GM21576 (cell line): ENCODE results near the gene STRA6.

Experiments used
- ATAC-seq: cut with Tn5 transposase; IDR thresholded peaks from one replicate; pipeline ENCODE4 v1.9.1; 2021; ENCODE audit warnings: mild to moderate bottlenecking, moderate library complexity; ENCODE audit not compliant: unreplicated experiment

STRA6 gene

DNA sequence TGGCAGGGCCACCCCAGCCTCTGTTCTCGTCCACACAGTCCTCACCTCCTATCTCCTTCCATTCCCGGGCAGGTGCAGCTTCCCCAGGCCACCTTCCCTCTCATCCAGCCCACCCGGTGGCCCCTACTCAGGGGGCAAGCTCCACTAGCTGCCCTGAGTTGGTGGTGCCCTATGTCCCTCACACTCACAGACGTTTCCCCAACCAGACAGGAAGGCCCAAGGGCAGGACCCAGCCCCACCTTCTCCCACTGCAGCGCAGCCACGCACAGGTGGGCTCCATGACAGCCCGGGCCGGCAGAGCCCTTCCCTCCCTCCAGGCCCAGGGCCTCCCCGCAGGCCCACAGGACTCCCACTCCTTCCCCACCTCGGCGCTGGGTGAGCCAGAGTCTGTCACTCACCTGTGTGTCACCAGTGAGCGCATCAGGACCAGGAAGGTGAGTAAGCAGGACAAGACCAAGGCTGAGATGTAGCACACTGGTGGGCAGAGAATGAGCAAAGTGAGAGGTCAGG, 17.9 kb downstream of the STRA6 start:
- ATAC-seq, result no peak

DNA sequence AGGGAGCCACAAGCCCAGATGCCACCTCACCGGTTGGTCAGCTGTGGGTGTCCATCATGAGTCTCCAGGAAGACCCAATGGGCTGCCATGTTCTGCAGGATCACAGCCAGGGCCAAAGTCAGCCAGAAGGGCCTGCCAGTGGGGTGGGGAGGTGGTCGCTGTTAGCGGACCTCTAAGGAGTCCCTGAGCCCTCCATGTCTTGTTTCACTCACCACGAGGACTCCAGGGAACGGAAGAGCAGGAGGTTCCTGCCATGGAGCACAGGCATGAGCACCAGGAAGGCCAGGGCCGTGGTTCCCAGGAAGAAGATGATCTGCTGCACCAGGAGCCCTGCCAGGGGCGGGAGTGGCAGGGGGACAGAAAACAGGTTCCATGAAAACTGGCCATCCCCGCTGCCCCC, 20.5 kb downstream of the STRA6 start:
- no peak for ATAC-seq

DNA sequence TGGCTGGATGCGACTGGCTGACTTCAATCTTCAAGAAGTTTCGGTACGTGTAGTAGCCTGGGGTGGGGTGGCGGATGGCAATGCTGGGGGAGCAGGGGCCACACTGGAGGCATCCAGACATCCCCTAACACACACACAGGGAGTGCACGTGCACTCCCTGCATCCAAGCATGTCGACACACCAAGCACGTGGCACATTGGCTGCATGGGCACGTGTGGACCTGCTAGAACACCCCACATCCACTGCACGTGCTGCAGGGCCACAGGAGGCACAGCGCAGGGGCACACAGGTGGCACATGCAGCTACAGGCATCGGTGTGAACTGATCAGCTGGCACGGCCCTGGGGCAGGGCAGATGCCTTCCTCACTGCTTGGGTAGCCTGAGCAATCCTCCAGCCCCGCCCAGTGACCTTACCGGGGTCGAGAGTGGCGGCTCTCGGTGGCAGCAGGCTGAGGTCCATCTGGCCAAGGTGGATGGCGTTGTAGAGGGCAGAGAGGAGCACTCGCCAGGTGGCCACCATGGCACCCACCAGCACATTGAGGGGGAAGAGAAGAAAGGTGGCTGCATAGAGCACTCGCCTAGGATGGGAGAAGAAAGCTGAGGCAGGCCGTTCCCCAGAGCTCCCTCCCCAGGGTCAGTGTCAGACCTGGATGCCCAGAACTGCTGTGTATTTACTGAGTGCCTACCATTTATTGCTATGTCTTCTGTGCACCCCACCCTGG, 21.5 kb downstream of the STRA6 start:
- ATAC-seq, result no peak

DNA sequence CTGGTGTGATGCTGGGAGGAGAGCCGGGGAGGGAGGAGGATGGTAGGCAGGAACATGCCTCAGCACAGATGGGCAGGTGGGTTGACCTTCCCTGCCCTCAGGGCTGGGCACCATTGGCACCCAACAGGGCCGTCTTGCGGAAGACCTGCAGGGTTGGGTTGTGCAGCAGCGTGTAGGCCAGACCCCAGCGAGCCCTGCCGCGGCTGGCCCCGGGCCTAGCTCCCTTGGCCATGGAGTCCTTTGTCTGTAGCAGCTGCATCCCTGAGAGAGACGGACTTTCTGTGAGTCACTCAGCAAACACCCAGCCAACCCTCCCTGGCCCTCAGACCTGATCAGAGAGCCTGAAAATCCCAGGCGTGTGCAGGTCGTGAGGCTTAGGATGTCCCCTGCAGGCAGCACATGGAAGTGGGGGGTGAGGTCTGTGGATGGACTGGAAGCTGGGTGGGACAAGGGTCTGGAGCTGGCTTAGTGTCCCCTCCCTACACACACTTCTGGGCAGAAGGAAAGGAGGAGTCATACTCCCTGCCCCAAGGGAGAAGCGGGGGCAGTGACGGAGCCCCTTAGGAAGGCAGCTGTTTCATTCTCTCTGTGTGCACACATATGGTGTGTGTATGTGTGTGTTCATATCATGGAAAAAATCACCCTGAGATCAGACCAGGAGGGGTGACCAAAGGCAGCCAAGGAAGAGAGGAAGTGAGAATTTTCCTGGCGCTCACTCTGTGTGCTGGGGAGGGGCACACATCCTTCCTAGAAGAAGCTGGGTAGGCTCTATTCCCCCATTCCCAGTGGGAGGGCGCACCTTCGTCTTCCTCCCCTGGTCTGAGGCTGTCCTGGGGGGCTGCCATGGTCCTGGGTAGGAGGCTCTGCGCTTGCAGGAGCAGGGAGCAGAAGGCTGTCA, 22.4 kb downstream of the STRA6 start:
- ATAC-seq, result no peak

DNA sequence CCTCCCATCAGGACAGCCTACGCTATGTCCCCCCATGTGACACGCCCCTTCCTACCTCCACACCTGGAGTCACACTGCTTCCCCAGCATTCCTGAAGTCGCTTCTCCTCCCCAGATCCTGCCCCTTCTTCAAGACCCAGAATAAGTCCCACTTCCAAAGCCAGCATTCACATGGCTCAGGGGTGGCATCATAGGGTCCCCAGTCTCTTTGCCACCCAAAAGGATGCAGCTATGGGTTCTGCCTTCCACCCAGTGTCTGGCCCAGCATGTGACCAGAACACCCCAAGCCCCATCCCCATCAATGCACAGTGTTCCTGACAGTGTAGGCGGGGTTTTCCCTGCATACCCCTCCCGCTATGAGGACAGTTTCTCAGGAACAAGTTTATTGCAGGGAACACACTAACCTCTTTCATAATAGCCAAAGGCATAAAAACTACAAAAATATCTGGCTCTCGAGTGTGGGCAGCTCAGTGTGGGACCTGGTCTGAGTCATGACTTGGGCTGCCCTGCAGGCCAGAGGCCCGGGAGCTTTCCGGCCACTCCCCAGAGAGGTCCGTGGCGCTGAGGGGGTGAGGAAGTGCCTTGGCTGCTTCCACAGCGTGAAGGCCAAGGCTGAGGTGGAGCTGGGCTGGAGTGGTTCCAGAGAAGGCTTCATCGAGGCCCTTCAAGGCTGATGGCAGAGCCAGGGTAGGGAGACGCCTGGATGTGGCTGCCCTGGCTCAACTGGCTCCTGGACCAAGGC, 23.3 kb downstream of the STRA6 start:
- no peak for ATAC-seq

DNA sequence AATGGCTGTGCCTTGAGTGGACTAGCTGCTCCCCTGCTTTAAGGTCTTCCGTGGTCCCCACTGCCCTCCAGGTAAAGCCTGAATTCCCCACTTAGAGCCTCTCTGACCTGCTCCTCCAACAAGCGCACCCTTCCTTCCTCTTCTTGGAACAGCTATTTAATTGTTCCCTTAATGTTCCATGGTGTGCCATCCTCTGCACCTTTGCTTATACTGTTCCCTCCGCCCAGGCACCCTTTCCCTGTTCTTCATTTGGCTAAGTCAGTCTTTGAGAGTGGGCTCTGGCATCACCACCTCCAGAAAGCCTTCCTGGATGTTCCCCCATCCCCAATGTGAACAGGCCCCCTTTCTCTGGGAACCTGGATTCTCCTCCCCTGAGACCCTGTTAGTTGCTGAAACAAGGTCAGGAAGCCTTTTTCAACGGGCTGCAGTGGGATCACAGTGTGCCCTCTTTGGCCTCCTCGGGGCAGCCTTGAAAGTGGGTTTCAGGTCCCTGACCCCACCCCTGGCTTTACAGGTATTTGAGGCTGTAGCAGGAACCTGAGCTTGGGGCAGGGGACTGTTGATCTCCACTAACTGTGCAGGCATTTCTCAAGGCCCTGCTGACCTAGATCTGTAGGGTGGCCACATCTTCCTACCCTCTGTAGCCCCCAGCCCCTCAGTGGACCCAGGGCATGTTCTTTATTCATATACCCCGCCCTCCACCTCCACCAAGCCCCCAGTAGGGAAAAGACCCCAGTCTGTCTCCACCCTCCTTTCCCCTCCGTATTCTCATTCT, 24.1 kb downstream of the STRA6 start:
- ATAC-seq, result no peak

DNA sequence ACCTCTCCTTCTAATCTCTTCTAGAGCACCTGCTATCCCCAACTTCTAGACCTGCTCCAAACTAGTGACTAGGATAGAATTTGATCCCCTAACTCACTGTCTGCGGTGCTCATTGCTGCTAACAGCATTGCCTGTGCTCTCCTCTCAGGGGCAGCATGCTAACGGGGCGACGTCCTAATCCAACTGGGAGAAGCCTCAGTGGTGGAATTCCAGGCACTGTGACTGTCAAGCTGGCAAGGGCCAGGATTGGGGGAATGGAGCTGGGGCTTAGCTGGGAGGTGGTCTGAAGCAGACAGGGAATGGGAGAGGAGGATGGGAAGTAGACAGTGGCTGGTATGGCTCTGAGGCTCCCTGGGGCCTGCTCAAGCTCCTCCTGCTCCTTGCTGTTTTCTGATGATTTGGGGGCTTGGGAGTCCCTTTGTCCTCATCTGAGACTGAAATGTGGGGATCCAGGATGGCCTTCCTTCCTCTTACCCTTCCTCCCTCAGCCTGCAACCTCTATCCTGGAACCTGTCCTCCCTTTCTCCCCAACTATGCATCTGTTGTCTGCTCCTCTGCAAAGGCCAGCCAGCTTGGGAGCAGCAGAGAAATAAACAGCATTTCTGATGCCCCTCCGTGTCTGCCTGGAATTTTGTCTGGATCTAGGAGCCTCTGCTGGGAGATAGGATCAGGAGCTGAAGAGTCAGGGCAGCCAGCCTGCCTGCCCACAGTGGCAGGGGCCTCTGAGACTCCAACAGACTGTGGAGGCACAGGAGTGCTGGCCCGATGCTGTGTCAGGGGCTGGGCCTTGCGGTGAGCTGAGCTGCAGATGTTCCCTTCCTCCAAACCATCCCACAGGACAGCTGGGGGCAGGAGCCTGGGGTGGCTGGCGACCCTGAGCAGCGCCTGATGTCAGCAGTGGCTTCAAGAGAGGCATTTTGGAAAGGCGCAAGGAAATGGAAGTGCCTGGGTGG, 26.0 kb downstream of the STRA6 start:
- no peak for ATAC-seq

DNA sequence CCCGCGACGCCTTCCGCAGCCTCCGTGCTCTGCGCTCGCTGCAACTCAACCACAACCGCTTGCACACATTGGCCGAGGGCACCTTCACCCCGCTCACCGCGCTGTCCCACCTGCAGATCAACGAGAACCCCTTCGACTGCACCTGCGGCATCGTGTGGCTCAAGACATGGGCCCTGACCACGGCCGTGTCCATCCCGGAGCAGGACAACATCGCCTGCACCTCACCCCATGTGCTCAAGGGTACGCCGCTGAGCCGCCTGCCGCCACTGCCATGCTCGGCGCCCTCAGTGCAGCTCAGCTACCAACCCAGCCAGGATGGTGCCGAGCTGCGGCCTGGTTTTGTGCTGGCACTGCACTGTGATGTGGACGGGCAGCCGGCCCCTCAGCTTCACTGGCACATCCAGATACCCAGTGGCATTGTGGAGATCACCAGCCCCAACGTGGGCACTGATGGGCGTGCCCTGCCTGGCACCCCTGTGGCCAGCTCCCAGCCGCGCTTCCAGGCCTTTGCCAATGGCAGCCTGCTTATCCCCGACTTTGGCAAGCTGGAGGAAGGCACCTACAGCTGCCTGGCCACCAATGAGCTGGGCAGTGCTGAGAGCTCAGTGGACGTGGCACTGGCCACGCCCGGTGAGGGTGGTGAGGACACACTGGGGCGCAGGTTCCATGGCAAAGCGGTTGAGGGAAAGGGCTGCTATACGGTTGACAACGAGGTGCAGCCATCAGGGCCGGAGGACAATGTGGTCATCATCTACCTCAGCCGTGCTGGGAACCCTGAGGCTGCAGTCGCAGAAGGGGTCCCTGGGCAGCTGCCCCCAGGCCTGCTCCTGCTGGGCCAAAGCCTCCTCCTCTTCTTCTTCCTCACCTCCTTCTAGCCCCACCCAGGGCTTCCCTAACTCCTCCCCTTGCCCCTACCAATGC, 27.1 kb downstream of the STRA6 start:
- ATAC-seq, result no peak

DNA sequence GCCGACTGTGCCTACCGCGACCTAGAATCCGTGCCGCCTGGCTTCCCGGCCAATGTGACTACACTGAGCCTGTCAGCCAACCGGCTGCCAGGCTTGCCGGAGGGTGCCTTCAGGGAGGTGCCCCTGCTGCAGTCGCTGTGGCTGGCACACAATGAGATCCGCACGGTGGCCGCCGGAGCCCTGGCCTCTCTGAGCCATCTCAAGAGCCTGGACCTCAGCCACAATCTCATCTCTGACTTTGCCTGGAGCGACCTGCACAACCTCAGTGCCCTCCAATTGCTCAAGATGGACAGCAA, 27.7 kb downstream of the STRA6 start:
- ATAC-seq, result no peak

DNA sequence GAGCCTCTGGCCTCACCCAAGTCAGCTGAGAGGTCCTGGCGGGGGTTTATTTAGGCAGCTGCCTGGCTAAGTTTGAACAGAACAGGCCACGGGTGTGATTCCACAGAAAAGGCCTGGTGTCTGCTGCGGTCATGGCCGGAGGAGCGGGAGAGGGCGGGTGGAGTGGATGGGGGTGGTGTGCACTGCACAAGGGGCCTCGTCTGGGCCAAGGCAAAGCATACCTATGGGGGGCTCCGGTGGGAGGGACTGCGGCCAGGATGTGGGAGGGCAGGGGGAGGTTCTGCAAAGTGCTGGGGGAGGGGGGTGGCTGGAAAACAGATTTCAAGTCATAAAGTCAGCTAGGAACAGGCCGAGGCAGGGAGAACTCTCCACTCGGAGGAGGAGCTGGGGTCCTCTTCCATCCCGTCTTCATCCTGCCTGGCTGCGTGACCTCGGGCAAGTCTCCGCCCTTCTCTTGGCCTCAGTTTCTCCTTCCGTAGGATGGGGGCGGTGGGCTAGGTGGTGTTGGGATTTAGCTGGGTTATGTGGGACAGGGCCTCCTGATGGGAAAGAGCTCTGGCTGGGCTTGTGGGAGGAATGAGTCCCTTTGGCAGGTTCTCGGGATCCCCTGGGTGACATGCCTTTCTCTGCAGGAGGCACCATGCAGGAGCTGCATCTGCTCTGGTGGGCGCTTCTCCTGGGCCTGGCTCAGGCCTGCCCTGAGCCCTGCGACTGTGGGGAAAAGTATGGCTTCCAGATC, 28.2 kb downstream of the STRA6 start:
- ATAC-seq, result no peak

DNA sequence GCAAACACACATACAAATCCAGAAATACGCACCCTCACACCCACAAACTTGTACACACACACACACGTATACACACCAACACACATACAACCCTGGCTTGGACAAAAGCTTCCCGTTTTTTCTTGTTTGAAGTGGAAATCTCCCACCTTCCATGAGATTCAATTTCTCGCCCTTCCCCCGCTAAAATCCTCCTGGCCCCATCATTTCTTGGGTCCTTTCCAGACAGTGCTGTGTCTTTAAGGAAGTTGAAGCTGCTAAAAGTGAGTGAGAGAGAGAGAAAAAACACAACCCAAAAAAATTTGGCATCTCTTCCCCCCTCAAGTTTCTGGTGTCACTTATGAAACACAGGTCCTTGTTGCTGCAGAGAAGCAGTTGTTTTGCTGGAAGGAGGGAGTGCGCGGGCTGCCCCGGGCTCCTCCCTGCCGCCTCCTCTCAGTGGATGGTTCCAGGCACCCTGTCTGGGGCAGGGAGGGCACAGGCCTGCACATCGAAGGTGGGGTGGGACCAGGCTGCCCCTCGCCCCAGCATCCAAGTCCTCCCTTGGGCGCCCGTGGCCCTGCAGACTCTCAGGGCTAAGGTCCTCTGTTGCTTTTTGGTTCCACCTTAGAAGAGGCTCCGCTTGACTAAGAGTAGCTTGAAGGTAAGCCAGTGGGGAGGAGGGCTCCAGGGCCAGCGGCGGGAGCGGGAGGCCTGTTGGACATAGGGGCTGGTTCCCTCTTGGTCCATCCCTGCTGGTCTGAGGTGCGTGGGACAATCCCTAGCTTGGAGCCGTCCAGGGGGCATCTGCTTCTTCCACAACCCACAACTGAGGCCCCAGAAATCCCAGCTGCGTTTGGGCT, 29.0 kb downstream of the STRA6 start, which contains the start of gene ISLR:
Gene ISLR, plus strand, starts transcription at position 331 of the 839 bp plus-strand sequence. CDS start 1,149 bp downstream, outside the sequence.
- no peak for ATAC-seq

DNA sequence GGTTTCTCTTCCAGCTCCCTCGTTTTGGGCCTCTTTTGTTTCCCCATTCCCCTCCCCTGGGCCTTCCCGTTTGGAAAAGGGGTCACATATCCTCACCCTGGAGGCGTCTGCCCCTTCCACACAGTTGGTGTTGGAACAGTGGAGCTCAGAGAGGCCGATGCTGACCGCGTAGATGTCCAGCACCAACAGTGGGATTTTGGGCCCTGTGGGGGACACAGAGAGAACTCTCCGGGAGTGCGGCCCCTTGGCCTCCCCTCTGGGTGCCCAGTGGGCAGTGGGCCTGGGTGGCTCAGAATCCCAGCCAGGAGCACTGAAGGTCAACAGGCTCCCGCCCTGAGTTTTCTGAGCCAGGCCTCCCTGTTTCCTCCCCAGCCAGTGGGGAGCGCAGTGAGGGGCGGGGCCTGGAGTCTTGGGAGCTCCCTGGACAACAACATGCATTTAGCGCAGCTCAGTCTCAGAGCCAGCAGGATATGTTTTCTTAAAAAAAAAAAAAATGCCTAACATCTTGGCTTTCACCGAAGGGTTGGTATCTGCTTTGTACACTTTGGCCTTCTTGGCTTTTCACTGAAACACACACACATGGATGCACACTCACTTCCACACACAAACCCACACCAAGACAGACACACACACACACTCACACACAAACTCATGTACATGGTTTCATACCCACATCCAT, 29.7 kb downstream of the STRA6 start:
- no peak for ATAC-seq

DNA sequence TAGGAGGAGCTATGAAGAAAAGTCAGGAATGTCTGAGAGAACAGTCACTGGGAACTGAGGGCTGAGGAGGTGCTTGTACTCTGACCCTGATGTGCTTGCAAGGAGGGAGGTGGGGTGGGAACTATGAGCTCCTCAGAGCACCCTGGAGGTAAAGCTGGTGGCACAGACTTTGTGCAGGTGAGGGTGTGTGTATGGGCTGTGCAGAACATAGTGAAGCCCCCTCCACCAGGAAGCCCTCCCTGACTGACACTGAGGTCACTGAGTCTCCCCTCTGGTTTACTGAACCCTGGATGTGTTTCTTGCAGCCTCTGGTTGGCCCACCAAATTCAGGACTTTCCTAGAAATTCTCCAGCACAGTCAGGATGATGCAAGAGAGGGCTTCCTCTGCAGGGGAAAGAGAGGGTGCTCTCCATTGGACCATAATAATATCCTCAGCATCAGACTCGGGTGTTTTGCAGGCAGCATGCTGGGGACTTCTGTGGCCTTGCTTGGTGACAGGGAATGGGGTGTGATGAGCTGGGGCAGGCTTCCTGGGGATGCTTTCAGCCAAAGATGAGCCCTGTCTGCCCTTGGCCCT, 30.5 kb downstream of the STRA6 start:
- no peak for ATAC-seq

DNA sequence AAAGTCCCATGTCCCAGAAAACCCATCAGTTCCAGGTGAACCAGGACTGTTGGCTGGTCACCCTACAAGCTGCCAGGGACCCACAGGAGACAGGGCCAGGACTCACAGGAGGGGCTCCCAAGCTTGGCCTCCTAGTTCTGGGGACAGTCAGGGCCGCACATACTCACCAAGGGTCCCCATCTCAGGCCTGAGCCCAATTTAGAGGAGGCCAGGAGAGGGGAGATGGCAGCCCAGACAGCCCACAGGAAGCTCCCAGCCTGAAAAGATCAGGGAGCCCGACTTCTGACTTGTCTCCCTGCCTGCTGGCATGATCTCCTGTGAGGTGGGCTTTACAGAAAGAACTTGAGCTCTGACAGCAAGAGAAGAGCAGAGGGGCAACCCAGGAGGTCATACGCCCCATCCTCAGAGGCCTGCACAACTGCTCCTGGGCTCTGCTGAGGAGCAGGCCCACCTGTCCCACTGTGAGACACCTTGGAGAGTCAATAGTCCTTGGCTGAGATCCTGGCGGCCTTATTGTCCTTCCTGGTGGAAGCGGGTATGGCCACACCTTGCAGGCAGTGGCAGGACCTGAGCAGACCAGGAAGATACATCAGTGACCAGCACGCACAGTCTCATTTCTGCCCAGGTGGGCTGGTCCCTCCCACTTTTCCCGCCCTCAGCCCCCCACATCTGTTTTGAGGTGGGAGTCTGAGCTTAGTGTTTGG, 31.6 kb downstream of the STRA6 start:
- ATAC-seq, result no peak

DNA sequence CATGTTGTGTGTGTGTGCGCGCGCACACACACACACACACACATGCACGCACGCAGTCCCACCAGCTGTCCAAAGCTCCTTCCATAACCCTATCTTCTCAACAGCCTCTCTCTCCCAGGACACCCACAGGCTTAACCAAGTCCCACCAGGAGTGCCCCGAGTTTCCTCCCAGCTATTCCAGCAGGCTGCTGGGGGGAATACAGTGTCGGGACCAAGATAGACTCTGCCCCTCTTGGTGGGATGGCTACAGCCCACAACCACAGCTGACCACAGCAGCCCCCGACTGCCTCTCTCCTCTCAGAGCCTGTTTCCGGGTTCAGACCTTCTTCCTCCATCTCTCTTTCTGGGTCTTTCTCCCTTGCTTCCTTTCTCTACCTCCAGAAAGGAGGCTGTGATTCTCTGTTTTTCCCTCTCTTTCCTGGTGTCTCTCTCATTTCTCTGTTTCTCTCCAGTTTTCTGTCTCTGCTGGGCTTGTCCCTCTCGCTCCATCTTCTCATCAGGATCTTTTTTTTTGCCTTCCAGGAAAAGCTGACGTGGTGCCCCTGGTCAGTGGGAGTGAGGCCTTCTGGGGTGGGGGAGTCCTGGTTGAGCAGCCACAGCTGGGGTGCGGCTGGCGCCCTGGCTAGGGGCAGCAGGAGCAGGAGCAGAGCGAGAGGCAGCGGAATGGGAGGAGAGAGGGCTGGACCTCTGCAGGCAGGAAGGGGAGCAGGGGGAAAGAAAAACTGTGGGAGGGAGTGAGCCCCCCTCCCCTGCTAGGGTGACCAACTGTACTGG, 32.3 kb downstream of the STRA6 start:
- ATAC-seq, result no peak
